Thyroid gland (tissue), 4 donors: Measurements from ENCODE around the gene NFYB. TPM values are rescaled to one million over a fixed set of nuclear protein-coding genes. Genes with fewer than 3 reads are reported as not detected.
"Not testable (repeated sequence)": the region's sequence is repeated elsewhere in the genome, so short reads cannot be mapped to it uniquely, and the experiment has no call there.

ENCODE experiments used
- DNase-seq, 2 donors: peaks; one replicate each; pipeline ENCODE4 v3.0.0-alpha.2; 2019
- H3K27ac ChIP-seq, 3 donors: fragments of 200-600 bp; sonication (generic); 1 replicate in 2 of 3; 2 replicates in 1 of 3; pipeline ENCODE4 v1.5.1; 2016 to 2019; ENCODE audit warnings: mild to moderate bottlenecking in 1 of 3, moderate library complexity in 1 of 3
- H3K27me3 ChIP-seq: fragments of 200-600 bp; sonication (generic); one replicate; pipeline ENCODE4 v1.5.1; 2019
- H3K36me3 ChIP-seq, 2 donors: fragments of 200-600 bp; sonication (generic); one replicate each; pipeline ENCODE4 v1.5.1; 2016 to 2019
- H3K4me1 ChIP-seq, 2 donors: fragments of 200-600 bp; sonication (generic); one replicate each; pipeline ENCODE4 v1.5.1; 2017 to 2019
- H3K4me3 ChIP-seq, 3 donors: fragments of 200-600 bp; sonication (generic); replicated peaks in 1 of 3; 1 replicate in 2 of 3; 2 replicates in 1 of 3; pipeline ENCODE4 v1.5.1; 2016; ENCODE audit warnings: mild to moderate bottlenecking in 1 of 3
- H3K9me3 ChIP-seq: fragments of 200-600 bp; sonication (generic); one replicate; pipeline ENCODE4 v1.5.1; 2017
- POLR2A ChIP-seq, 2 donors: fragments of 450-650 bp; IDR thresholded peaks; one replicate each; pipeline ENCODE4 v1.6.1; 2017; ENCODE audit warnings: antibody characterized with exemption in 2 of 2, mild to moderate bottlenecking in 2 of 2, moderate library complexity in 1 of 2
- whole genome bisulfite sequencing, 2 donors: methylation state at CpG; one replicate each; pipeline ENCODE4 v1.1.5; 2017; 5-methylcytosine and 5-hydroxymethylcytosine counted together
- intact Hi-C: fragments of 100-400 bp; cut with DNase I; formaldehyde crosslinking; loops from one replicate; pipeline ENCODE4 v1.15.1; 2023
- total RNA-seq, 4 donors: library from RNA; depleted of rRNA; stranded (reverse); fragments of >200 nt; gene quantifications; one replicate each; pipeline ENCODE4 v1.2.3, GENCODE V29; 2016
- TF ChIP-seq, protein P1 (sequence below), 6 experiments: fragments of 200-600 bp in 3 of 6; fragments of 450-650 bp in 3 of 6; sonication (generic) in 3 of 6; IDR thresholded peaks; one replicate each; pipeline ENCODE4 v1.5.1; 2016 to 2019; ENCODE audit warnings: antibody characterized with exemption in 6 of 6, mild to moderate bottlenecking in 2 of 6, inconsistent platforms in 1 of 6, moderate library complexity in 1 of 6

NFYB gene
- total RNA-seq, 4 donors from 2014 or later: 24.7 to 53.1 (median 37.1) TPM

- intact Hi-C loops: no loop called here
- Histone ChIP-seq H3K9me3 (no peaks in the 10 kb centered on the region), H3K27ac (no peak overlapping the region), H3K36me3 (peaks cover 0 to 15% of the 10 kb centered on the region in 2 donors), H3K27me3 (no peaks in the 10 kb centered on the region), H3K4me1 (peaks cover 2 to 5% of the 10 kb centered on the region in 2 donors), H3K4me3 (no peak overlapping the region)
- TF ChIP-seq POLR2A (IDR thresholded peaks at IDR 0.05): no peak
- TF ChIP-seq, protein P1, sequence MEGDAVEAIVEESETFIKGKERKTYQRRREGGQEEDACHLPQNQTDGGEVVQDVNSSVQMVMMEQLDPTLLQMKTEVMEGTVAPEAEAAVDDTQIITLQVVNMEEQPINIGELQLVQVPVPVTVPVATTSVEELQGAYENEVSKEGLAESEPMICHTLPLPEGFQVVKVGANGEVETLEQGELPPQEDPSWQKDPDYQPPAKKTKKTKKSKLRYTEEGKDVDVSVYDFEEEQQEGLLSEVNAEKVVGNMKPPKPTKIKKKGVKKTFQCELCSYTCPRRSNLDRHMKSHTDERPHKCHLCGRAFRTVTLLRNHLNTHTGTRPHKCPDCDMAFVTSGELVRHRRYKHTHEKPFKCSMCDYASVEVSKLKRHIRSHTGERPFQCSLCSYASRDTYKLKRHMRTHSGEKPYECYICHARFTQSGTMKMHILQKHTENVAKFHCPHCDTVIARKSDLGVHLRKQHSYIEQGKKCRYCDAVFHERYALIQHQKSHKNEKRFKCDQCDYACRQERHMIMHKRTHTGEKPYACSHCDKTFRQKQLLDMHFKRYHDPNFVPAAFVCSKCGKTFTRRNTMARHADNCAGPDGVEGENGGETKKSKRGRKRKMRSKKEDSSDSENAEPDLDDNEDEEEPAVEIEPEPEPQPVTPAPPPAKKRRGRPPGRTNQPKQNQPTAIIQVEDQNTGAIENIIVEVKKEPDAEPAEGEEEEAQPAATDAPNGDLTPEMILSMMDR (IDR thresholded peaks at IDR 0.05): no peak
- no peak for DNase-seq
Observed at GRCh38 chr12:104121001-104121400, 17.0 kb downstream of the NFYB start.

GRCh38 chr12:104115587-104115975 lies 22.4 kb downstream of the NFYB start:
- peak overlapping the region; percentile 6 to 65 (median 54) for H3K27ac ChIP-seq
- intact Hi-C loops: no loop called here
- no peaks in the 10 kb centered on the region for H3K27me3 ChIP-seq
- peaks cover 0 to 4% of the 10 kb centered on the region in 2 donors for H3K36me3 ChIP-seq
- no peak overlapping the region for H3K4me3 ChIP-seq
- TF ChIP-seq POLR2A (IDR thresholded peaks at IDR 0.05): no peak
- TF ChIP-seq, protein P1 (IDR thresholded peaks at IDR 0.05): no peak
- DNase-seq: peak in 1 of 2 donors; percentile 13
- H3K9me3 ChIP-seq: no peaks in the 10 kb centered on the region
- H3K4me1 ChIP-seq: peaks cover 15 to 18% of the 10 kb centered on the region in 2 donors

DNA sequence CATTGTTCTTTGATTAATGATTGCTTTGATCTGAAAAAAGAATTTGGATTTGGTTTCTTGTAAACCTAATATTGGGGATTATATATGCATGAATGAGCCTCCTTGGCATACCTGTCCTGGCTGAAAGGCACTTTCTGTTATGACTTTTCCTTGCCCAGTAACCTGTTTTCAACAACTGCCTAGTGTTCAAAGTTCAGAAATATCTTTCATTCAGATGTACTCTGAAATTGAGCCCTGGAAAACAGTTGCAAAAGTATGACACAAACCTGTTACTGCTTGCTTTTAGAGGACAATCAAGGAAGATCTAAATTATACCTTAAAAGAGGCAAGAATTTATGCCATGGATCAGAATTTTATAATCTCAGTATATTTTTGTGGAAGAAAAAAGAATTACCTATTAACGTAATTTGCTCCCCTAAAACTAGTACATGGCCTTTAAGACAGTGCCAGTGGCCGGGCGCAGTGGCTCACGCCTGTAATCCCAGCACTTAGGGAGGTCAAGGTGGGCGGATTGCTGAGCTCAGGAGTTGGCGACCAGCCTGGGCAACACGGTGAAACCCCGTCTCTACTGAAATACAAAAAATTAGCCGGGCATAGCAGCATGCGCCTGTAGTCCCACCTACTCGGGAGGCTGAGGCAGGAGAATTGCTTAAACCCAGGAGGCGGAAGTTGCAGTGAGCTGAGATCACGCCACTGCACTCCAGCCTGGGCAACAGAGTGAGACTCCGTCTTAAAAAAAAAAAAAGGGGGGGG lies 23.0 kb downstream of the NFYB start:
- DNase-seq: peak; percentile 60 to 66
- intact Hi-C loops: not testable (repeated sequence)

GRCh38 chr12:104109446-104110271 lies 28.4 kb downstream of the NFYB start:
- WGBS, 2 donors: 69 to 80% methylated on average over 4 of the region's 4 CpGs
- peaks cover 0 to 4% of the 10 kb centered on the region in 2 donors for H3K4me1 ChIP-seq
- H3K9me3 ChIP-seq: no peaks in the 10 kb centered on the region
- H3K4me3 ChIP-seq: no peak overlapping the region
- H3K36me3 ChIP-seq: no peaks in the 10 kb centered on the region
- intact Hi-C loops: loop anchor here (10.0 kb wide), 2 partner anchors 165 to 235 kb away; no protein-coding TSS in a partner anchor
- no peak for TF ChIP-seq POLR2A (IDR thresholded peaks at IDR 0.05)
- TF ChIP-seq, protein P1 (IDR thresholded peaks at IDR 0.05): no peak
- DNase-seq: no peak
- H3K27ac ChIP-seq: no peak overlapping the region
- H3K27me3 ChIP-seq: no peaks in the 10 kb centered on the region

More for the DNA sequence above, 23.0 kb downstream of the NFYB start:
- peaks cover 15 to 18% of the 10 kb centered on the region in 2 donors for H3K4me1 ChIP-seq
- H3K9me3 ChIP-seq, H3K36me3 ChIP-seq, H3K27me3 ChIP-seq, H3K4me3 ChIP-seq: not testable (repeated sequence)
- H3K27ac ChIP-seq: peak overlapping the region; percentile 54 to 65 (median 54)
- 58 to 71% methylated on average over 14 of the region's 14 CpGs for WGBS, 2 donors

- H3K9me3 ChIP-seq: no peaks in the 10 kb centered on the region
- DNase-seq: peak; percentile 90 to 93
- TF ChIP-seq POLR2A (IDR thresholded peaks at IDR 0.05): no peak
- TF ChIP-seq, protein P1 (IDR thresholded peaks at IDR 0.05): peak; percentile 60 to 88 (median 76)
- H3K4me3 ChIP-seq: no peak overlapping the region
- H3K27me3 ChIP-seq: no peaks in the 10 kb centered on the region
- H3K27ac ChIP-seq: no peak overlapping the region
- H3K4me1 ChIP-seq: no peaks in the 10 kb centered on the region
- intact Hi-C loops: loop anchor here (10.0 kb wide), 2 partner anchors 164 to 234 kb away; no protein-coding TSS in a partner anchor
- H3K36me3 ChIP-seq: no peaks in the 10 kb centered on the region
- WGBS, 2 donors: 46 to 52% methylated on average over 6 of the region's 6 CpGs
Observed at GRCh38 chr12:104108755-104109445, 29.1 kb downstream of the NFYB start.
